HCT116 (cell line): ENCODE measurements around the gene NBAS. TPM values are rescaled to one million over a fixed set of nuclear protein-coding genes. Genes with fewer than 3 reads are reported as not detected.

ENCODE experiments used
- ATAC-seq: fragments of 200-7000 bp; cut with Tn5 transposase; 2 replicates; pipeline ENCODE4 v1.9.1; 2020; ENCODE audit warnings: mild to moderate bottlenecking, moderate library complexity
- BruUV-seq: library from RNA; stranded (reverse); fragments of 400-500 nt; replicated peaks from 2 replicates; lab custom pipeline; 2021; lab: Mats Ljungman, UMichigan
- CTCF ChIA-PET: fragments of 300-600 bp; sonication (Branson Sonifier 250); formaldehyde crosslinking; loops from one replicate; lab custom pipeline; 2021; ENCODE audit warnings: antibody characterized with exemption; lab: Charles Lee
- POLR2A ChIA-PET: fragments of 300-600, 350-600 bp; sonication (Branson Sonifier 250); formaldehyde crosslinking; loops from one replicate; lab custom pipeline; 2021; ENCODE audit warnings: antibody characterized with exemption; lab: Charles Lee
- RAD21 ChIA-PET, 2 experiments: fragments of 300-600 bp; sonication (Branson Sonifier 250); formaldehyde crosslinking; loops; one replicate each; lab custom pipeline; 2023; ENCODE audit warnings: low total read pairs in 2 of 2; ENCODE audit not compliant: uncharacterized antibody in 2 of 2, unreplicated experiment in 2 of 2, low non-redundant PET in 1 of 2; lab: Charles Lee
- DNase-seq: peaks from one replicate; pipeline ENCODE4 v3.0.0-alpha.2; 2010; ENCODE audit warnings: low read depth, low spot score
- H2AFZ ChIP-seq: fragments of 200-600 bp; shearing (Covaris generic), sonication (generic); 2 replicates; pipeline ENCODE4 v1.6.1; 2017; ENCODE audit warnings: low read depth, mixed run types, mixed read lengths, antibody characterized with exemption, low read length; ENCODE audit not compliant: poor library complexity, severe bottlenecking
- H3K27ac ChIP-seq: 2 replicates; pipeline ENCODE4 v1.5.1; 2012; ENCODE audit warnings: low read depth, low read length
- H3K27me3 ChIP-seq: fragments of 200-600 bp; sonication (generic); 2 replicates; pipeline ENCODE4 v1.6.1; 2016; ENCODE audit warnings: mixed run types, low read length, mixed read lengths; ENCODE audit not compliant: insufficient read depth
- H3K36me3 ChIP-seq, 2 experiments: fragments of 200-500 bp in 1 of 2; fragments of 200-600 bp in 1 of 2; sonication (Bioruptor generic) in 1 of 2; sonication (generic) in 1 of 2; 2 replicates each; pipeline versions ENCODE4 v1.5.1 to v1.6.1; 2014 to 2016; ENCODE audit warnings: low read length in 2 of 2, inconsistent platforms in 1 of 2, mixed read lengths in 1 of 2, mixed run types in 1 of 2; ENCODE audit not compliant: insufficient read depth in 2 of 2, control insufficient read depth in 1 of 2
- H3K4me1 ChIP-seq, 2 experiments: fragments of 200-600 bp in 1 of 2; sonication (generic) in 1 of 2; 2 replicates each; pipeline versions ENCODE4 v1.5.1 to v1.6.1; 2012 to 2017; ENCODE audit warnings: low read length in 2 of 2, inconsistent platforms in 1 of 2, mild to moderate bottlenecking in 1 of 2, mixed read lengths in 1 of 2, mixed run types in 1 of 2, moderate library complexity in 1 of 2; ENCODE audit not compliant: insufficient read depth in 2 of 2, control insufficient read depth in 1 of 2
- H3K4me2 ChIP-seq: fragments of 200-600 bp; sonication (generic); 2 replicates; pipeline ENCODE4 v1.6.1; 2017; ENCODE audit warnings: mixed run types, low read length, mixed read lengths
- H3K4me3 ChIP-seq, 2 experiments: fragments of 200-600 bp in 1 of 2; sonication (generic) in 1 of 2; replicated peaks in 1 of 2; 2 replicates each; pipeline ENCODE4 v1.5.1; 2011 to 2016; ENCODE audit warnings: low read length in 2 of 2, control low read depth in 1 of 2, low read depth in 1 of 2, mild to moderate bottlenecking in 1 of 2, mixed read lengths in 1 of 2, mixed run types in 1 of 2
- H3K79me2 ChIP-seq: fragments of 200-600 bp; sonication (generic); 2 replicates; pipeline ENCODE4 v1.6.1; 2017; ENCODE audit warnings: mild to moderate bottlenecking, mixed run types, low read length, moderate library complexity, mixed read lengths; ENCODE audit not compliant: insufficient read depth
- H3K9ac ChIP-seq: fragments of 200-600 bp; sonication (generic); 2 replicates; pipeline ENCODE4 v1.6.1; 2016; ENCODE audit warnings: low read length, mixed read lengths
- H3K9me2 ChIP-seq: fragments of 200-600 bp; sonication (generic), shearing (Covaris generic); 2 replicates; pipeline ENCODE4 v1.6.1; 2017; ENCODE audit warnings: mixed run types, mild to moderate bottlenecking, moderate library complexity; ENCODE audit not compliant: insufficient read depth
- H3K9me3 ChIP-seq, 2 experiments: fragments of 200-500 bp in 1 of 2; fragments of 200-600 bp in 1 of 2; sonication (Bioruptor generic) in 1 of 2; sonication (generic) in 1 of 2; 2 replicates each; pipeline ENCODE4 v1.6.1; 2014 to 2017; ENCODE audit warnings: low read length in 2 of 2, mixed read lengths in 2 of 2, inconsistent platforms in 1 of 2, low read depth in 1 of 2, mild to moderate bottlenecking in 1 of 2, mixed run types in 1 of 2, moderate library complexity in 1 of 2; ENCODE audit not compliant: control insufficient read depth in 1 of 2, insufficient read depth in 1 of 2
- H4K20me1 ChIP-seq: fragments of 200-600 bp; sonication (generic), shearing (Covaris generic); 2 replicates; pipeline ENCODE4 v1.6.1; 2017; ENCODE audit warnings: mixed run types, mild to moderate bottlenecking, moderate library complexity; ENCODE audit not compliant: insufficient read depth
- ATF3 ChIP-seq: IDR thresholded peaks from 2 replicates; pipeline ENCODE4 v1.6.1; 2012
- CBX3 ChIP-seq: IDR thresholded peaks from 2 replicates; pipeline ENCODE4 v1.6.1; 2012; ENCODE audit warnings: low read depth
- ELF1 ChIP-seq: IDR thresholded peaks from 2 replicates; pipeline ENCODE4 v1.6.1; 2012; ENCODE audit warnings: low read depth, borderline replicate concordance
- EZH2 ChIP-seq: fragments of 200-600 bp; sonication (generic); IDR thresholded peaks from 2 replicates; pipeline ENCODE4 v1.6.1; 2017; ENCODE audit warnings: antibody characterized with exemption, mixed run types
- EZH2phosphoT487 ChIP-seq: fragments of 200-600 bp; IDR thresholded peaks from 2 replicates; pipeline ENCODE4 v1.6.1; 2018; ENCODE audit warnings: antibody characterized with exemption, borderline replicate concordance
- MAX ChIP-seq: IDR thresholded peaks from 2 replicates; pipeline ENCODE4 v1.6.1; 2012
- POLR2AphosphoS5 ChIP-seq: IDR thresholded peaks from 2 replicates; pipeline ENCODE4 v1.6.1; 2011; ENCODE audit warnings: mild to moderate bottlenecking, low read depth, low read length, moderate library complexity
- RAD21 ChIP-seq: IDR thresholded peaks from 2 replicates; pipeline ENCODE4 v1.6.1; 2012; ENCODE audit warnings: low read depth, mild to moderate bottlenecking
- REST ChIP-seq: IDR thresholded peaks from 2 replicates; pipeline ENCODE4 v1.6.1; 2012; ENCODE audit warnings: low read depth
- SP1 ChIP-seq: IDR thresholded peaks from 2 replicates; pipeline ENCODE4 v1.6.1; 2012; ENCODE audit warnings: low read depth
- SRF ChIP-seq: IDR thresholded peaks from 2 replicates; pipeline ENCODE4 v1.6.1; 2012; ENCODE audit warnings: low read depth
- TCF7L2 ChIP-seq: IDR thresholded peaks from 2 replicates; pipeline ENCODE4 v1.7.0; 2011; ENCODE audit warnings: borderline replicate concordance, inconsistent platforms; ENCODE audit not compliant: insufficient read depth, insufficient read length; ENCODE audit errors: extremely low read depth
- YY1 ChIP-seq: IDR thresholded peaks from 2 replicates; pipeline ENCODE4 v1.6.1; 2011; ENCODE audit warnings: low read length, low read depth, moderate library complexity, mild to moderate bottlenecking; ENCODE audit not compliant: insufficient replicate concordance; ENCODE audit errors: extremely low read depth
- ZBTB33 ChIP-seq: IDR thresholded peaks from 2 replicates; pipeline ENCODE4 v1.6.1; 2011; ENCODE audit warnings: mild to moderate bottlenecking, low read length, moderate library complexity; ENCODE audit not compliant: insufficient replicate concordance; ENCODE audit errors: extremely low read depth
- intact Hi-C: fragments of 100-400 bp; cut with micrococcal nuclease; formaldehyde crosslinking; loops from 2 replicates; pipeline ENCODE4 v1.10.0; 2022
- total RNA-seq: library from RNA; stranded (reverse); gene quantifications from one replicate; pipeline ENCODE4 v1.2.1, GENCODE V29; 2021; ENCODE audit not compliant: unreplicated experiment

NBAS gene
- total RNA-seq, 1 experiment from 2014 or later = 32.8 TPM

- ChIA-PET POLR2A (no interaction called here), RAD21 (no interaction called here), CTCF (interaction anchor here (1.8 kb wide), 1 partner anchor 8 kb away, joined by 4 read pairs; no protein-coding TSS in a partner anchor)
- Histone ChIP-seq H2AFZ (no peak overlapping the region), H3K9ac (no peak overlapping the region), H3K4me2 (no peak overlapping the region), H4K20me1 (no peaks in the 10 kb centered on the region), H3K4me3 (no peak overlapping the region), H3K9me3 (no peaks in the 10 kb centered on the region), H3K27ac (no peak overlapping the region), H3K79me2 (peaks cover 17% of the 10 kb centered on the region; the same call in 1 of the 2 replicates), H3K9me2 (no peaks in the 10 kb centered on the region), H3K36me3 (peaks cover 0 to 4% of the 10 kb centered on the region in 2 experiments; a peak in 1 of 4 replicates), H3K27me3 (no peaks in the 10 kb centered on the region), H3K4me1 (no peaks in the 10 kb centered on the region)
- ATAC-seq (no peak), DNase-seq (no peak)
- TF ChIP-seq CBX3 (no peak), SRF (no peak), MAX (no peak), ZBTB33 (no peak)
- intact Hi-C loops = no loop called here
- no TSS peak for BruUV-seq
Observed at GRCh38 chr2:15553951-15554350, 7.2 kb downstream of the NBAS start.

GRCh38 chr2:15553519-15553918, 7.6 kb downstream of the NBAS start:
- ChIA-PET POLR2A (no interaction called here), RAD21 (no interaction called here), CTCF (no interaction called here)
- Histone ChIP-seq H3K36me3 (peaks cover 0 to 4% of the 10 kb centered on the region in 2 experiments; a peak in 1 of 4 replicates), H2AFZ (no peak overlapping the region), H4K20me1 (no peaks in the 10 kb centered on the region), H3K4me2 (no peak overlapping the region), H3K9me3 (no peaks in the 10 kb centered on the region), H3K4me3 (no peak overlapping the region), H3K4me1 (no peaks in the 10 kb centered on the region), H3K27ac (no peak overlapping the region), H3K9me2 (no peaks in the 10 kb centered on the region), H3K79me2 (peaks cover 13% of the 10 kb centered on the region; the same call in 1 of the 2 replicates), H3K9ac (no peak overlapping the region), H3K27me3 (no peaks in the 10 kb centered on the region)
- ATAC-seq (no peak), DNase-seq (no peak)
- intact Hi-C loops = no loop called here
- no TSS peak for BruUV-seq
- TF ChIP-seq CBX3 (no peak), ATF3 (no peak), RAD21 (no peak), ELF1 (no peak), REST (no peak), SP1 (no peak), MAX (no peak), TCF7L2 (no peak), EZH2 (no peak), EZH2phosphoT487 (no peak), YY1 (no peak), POLR2AphosphoS5 (no peak)
